GM19239 (cell line): ENCODE results near the gene MLF1.

Experiments used
- DNase-seq: peaks from one replicate; pipeline ENCODE4 v3.0.0; 2011; ENCODE audit warnings: low spot score; ENCODE audit not compliant: insufficient read length
- FAIRE-seq: peaks from 2 replicates; lab custom pipeline; 2011; peaks lifted over from hg19 to GRCh38; lab: Jason Lieb, UNC

MLF1 gene

GRCh38 chr3:158572766-158573060 is 1.7 kb downstream of the MLF1 start:
- FAIRE-seq, result no peak

GRCh38 chr3:158573714-158574113 is 2.7 kb downstream of the MLF1 start:
- FAIRE-seq, result no peak
- DNase-seq, result no peak

More at GRCh38 chr3:158572766-158573060, 1.7 kb downstream of the MLF1 start:
- no peak for DNase-seq

- FAIRE-seq (no peak), DNase-seq (no peak)
Observed at GRCh38 chr3:158574646-158575045, 3.7 kb downstream of the MLF1 start.

- DNase-seq (no peak), FAIRE-seq (no peak)
Observed at GRCh38 chr3:158590223-158590622, 19.2 kb downstream of the MLF1 start.

GRCh38 chr3:158600787-158601186 is 29.8 kb downstream of the MLF1 start:
- DNase-seq, result no peak

GRCh38 chr3:158602227-158602626 is 31.2 kb downstream of the MLF1 start:
- DNase-seq, result no peak
- FAIRE-seq, result no peak

More at GRCh38 chr3:158600787-158601186, 29.8 kb downstream of the MLF1 start:
- no peak for FAIRE-seq

- FAIRE-seq (no peak), DNase-seq (no peak)
Observed at GRCh38 chr3:158617982-158618875, 47.2 kb downstream of the MLF1 start.

GRCh38 chr3:158625881-158626280 is 54.9 kb downstream of the MLF1 start:
- FAIRE-seq (no peak), DNase-seq (no peak)

GRCh38 chr3:158631981-158632380 is 61.0 kb downstream of the MLF1 start:
- FAIRE-seq (no peak), DNase-seq (no peak)

GRCh38 chr3:158640646-158641045 is 69.7 kb downstream of the MLF1 start:
- FAIRE-seq (no peak), DNase-seq (no peak)

GRCh38 chr3:158642005-158642404 is 71.0 kb downstream of the MLF1 start:
- no peak for FAIRE-seq
- DNase-seq, result no peak

- no peak for DNase-seq
- no peak for FAIRE-seq
Observed at GRCh38 chr3:158642474-158643210, 71.6 kb downstream of the MLF1 start.

- peak; percentile 96 for FAIRE-seq
Observed at GRCh38 chr3:158644345-158644908, 73.4 kb downstream of the MLF1 start, which contains the start of gene GFM1. TSS of gene GFM1 (plus strand) at chr3:158644527. CDS start at chr3:158644635, 108 bp downstream.

GRCh38 chr3:158649791-158650190 is 78.8 kb downstream of the MLF1 start:
- no peak for DNase-seq
- no peak for FAIRE-seq

More at GRCh38 chr3:158644345-158644908, 73.4 kb downstream of the MLF1 start, which contains the start of gene GFM1:
- DNase-seq, result peak; percentile 66

- DNase-seq (no peak), FAIRE-seq (no peak)
Observed at GRCh38 chr3:158651192-158651591, 80.2 kb downstream of the MLF1 start.

- no peak for DNase-seq
Observed at GRCh38 chr3:158652463-158652862, 81.5 kb downstream of the MLF1 start.

More at GRCh38 chr3:158652463-158652862, 81.5 kb downstream of the MLF1 start:
- FAIRE-seq, result no peak
